GM12872 (cell line): ENCODE results near the gene RC3H1.

ENCODE experiments used
- TF ChIP-seq, protein P1 (sequence below): IDR thresholded peaks from 3 replicates; pipeline ENCODE4 v1.5.1; 2011; ENCODE audit warnings: low read depth, mild to moderate bottlenecking, low read length, moderate library complexity; ENCODE audit not compliant: insufficient read depth

The RC3H1 gene

GRCh38 chr1:174022080-174022975 lies at the start of gene RC3H1:
Gene RC3H1 (minus strand): TSS chr1:174022357. CDS start chr1:173992985, 29,372 bp downstream.
- TF ChIP-seq, protein P1, sequence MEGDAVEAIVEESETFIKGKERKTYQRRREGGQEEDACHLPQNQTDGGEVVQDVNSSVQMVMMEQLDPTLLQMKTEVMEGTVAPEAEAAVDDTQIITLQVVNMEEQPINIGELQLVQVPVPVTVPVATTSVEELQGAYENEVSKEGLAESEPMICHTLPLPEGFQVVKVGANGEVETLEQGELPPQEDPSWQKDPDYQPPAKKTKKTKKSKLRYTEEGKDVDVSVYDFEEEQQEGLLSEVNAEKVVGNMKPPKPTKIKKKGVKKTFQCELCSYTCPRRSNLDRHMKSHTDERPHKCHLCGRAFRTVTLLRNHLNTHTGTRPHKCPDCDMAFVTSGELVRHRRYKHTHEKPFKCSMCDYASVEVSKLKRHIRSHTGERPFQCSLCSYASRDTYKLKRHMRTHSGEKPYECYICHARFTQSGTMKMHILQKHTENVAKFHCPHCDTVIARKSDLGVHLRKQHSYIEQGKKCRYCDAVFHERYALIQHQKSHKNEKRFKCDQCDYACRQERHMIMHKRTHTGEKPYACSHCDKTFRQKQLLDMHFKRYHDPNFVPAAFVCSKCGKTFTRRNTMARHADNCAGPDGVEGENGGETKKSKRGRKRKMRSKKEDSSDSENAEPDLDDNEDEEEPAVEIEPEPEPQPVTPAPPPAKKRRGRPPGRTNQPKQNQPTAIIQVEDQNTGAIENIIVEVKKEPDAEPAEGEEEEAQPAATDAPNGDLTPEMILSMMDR, result no peak

DNA sequence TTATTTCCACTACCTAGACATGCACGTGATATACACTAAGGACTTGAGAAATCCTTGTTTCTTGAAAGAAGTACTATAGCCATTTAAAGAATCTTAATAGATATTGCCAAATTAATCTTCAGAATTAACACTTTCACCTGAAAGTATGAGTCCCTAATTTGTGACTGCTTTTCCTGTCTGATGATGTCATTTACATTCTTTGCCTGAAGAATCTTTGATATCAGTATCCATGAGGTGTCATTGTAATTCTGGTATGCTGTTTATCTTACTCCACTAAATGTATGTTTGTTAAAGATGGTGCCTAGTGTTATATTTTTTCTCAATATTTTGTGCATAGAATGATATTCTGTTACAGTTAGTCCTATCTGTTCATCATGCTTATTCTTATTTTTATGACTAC lies 48.5 kb upstream of the RC3H1 start:
- TF ChIP-seq, protein P1, result no peak

DNA sequence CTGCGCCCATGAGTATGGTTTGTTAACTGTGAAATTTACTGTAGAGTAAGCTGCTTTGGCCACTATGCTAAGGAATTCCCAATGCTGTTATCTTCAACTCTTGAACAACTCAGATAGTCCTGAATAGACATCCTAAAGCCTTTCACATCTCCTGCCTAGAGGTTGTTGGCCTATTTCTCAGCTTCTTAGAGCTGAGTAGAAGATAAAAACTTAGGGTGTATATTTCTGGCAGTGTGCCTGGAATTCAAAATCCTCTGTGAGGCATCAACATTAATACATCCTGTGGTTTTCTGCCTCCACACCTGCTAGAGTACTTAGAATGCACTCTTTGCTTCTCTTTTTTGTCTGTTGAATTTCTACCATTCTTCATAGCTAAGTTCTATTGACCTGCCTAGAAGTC lies 45.8 kb upstream of the RC3H1 start:
- TF ChIP-seq, protein P1, result no peak

DNA sequence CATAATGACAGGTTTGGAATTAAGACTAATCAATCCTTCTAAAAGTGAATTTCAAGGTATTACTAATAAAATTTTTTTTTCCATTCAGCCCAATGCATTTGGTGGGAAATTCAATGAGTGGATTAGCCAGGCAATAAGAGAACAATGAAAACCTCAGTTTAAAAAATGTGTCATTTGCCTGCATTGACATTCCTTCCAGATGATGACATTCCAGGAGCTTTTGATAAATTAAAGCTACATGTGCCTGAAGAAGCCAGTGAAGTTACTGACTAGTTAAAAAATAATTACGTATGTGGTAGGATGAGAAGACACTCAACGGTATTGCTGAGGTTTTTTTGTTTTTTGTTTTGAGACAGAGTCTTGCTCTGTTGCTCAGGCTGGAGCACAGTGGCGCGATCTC lies 37.9 kb upstream of the RC3H1 start:
- TF ChIP-seq, protein P1, result no peak

DNA sequence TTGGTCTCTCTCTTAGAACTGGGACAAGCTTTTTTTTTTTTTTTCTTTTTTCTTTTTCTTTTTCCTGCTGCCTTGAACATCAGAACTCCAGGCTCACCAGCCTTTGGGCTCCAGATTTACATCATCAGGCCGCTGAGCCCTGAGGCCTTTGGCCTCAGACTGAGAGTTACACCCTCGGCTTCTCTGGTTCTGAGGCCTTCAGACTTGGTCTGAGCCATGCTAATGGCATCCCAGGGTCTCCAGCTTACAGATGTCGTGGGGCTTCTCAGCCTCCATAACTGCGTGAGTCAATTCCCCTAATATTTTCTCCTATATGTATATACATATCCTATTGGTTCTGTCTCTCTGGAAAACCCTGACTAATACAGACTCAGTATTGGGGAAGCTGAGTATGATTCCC lies 36.5 kb upstream of the RC3H1 start:
- TF ChIP-seq, protein P1, result no peak

DNA sequence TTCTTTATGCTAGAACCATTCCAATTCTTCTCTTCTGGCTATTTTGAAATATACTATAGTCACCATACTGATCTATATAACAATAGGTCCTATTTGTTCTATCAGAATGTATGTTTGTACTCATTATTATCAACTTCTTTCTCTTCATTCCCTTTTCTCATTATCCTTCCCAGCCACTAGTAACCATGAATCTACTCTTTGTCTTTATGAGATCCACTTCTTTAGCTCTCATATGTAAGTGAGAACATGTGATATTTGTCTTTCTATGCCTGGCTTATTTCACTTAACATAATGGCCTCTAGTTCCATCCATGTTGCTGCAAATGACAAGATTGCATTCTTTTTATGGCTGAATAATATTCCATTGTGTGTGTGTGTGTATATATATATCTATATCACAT lies 31.7 kb upstream of the RC3H1 start:
- TF ChIP-seq, protein P1, result no peak

DNA sequence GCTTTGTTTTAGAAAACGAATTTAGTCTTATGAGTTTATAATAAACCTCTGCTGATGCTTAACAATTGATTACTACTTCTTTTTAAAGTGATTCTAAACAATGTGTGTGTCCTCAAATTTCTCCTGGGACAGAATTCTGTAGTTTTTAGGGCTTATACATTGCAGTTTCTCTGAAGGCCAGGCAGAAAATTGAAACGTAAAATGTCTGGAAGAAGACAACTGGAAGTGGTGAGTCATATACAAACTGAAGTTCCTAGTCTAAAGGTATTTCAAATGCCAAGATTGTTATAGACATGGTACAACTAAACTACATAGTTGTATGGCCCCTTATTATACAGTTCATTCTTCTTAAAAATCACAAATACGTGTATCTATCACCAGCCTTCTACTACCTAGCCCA lies 30.5 kb upstream of the RC3H1 start:
- TF ChIP-seq, protein P1, result no peak
